Measurements from ENCODE around the gene CFAP107.
"Not testable (repeated sequence)": the region's sequence is repeated elsewhere in the genome, so short reads cannot be mapped to it uniquely, and the experiment has no call there.

The CFAP107 gene

DNA sequence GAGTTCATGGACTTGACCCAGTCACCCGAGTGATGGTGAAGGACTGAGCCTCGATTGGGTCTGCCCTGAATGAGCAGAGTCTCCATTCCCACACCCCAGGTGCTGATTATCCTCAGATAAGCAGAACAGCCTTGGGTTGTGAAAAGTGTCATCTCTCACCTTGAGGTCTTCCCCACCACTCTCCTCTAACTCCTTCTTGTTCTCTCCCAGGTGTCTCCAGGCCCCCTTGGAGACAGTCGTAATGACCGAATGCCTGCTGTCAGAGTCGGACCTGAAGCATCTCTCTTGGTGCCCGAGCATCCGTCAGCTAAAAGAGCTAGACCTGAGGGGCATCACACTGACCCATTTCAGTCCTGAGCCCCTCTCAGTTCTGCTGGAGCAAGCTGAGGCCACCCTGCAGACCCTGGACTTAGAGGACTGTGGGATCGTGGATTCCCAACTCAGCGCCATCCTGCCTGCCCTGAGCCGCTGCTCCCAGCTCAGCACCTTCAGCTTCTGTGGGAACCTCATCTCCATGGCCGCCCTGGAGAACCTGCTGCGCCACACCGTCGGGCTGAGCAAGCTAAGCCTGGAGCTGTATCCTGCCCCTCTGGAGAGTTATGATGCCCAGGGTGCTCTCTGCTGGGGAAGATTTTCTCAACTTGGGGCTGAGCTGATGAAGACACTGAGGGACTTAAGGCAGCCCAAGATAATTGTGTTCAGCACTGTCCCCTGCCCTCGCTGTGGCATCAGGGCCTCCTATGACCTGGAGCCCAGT is 31.0 kb downstream of the CFAP107 start:
- DNase-seq (ENCODE audit: insufficient read length, low spot score) (no peak), FAIRE-seq (no peak)

DNA sequence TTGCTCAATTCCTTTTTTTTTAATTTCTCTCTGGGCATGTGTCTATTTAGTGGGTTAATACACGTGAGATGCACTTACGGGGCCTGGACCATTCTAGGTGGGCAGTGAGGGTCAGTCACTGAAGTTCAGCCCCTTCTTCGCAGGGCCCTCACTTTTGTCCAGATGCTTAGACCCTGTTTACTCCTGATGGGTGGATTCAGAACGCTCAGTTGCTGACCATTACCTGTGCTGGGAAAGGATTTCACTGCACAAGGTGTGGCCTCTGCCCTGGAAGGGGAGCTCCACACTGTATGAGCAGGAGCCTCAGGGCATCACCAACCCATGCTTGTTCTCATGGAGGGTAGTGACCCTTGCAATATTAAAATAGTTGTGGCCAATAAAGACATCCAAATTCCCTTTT is 32.1 kb downstream of the CFAP107 start:
- FAIRE-seq, result no peak
- DNase-seq (ENCODE audit: insufficient read length, low spot score), result no peak

DNA sequence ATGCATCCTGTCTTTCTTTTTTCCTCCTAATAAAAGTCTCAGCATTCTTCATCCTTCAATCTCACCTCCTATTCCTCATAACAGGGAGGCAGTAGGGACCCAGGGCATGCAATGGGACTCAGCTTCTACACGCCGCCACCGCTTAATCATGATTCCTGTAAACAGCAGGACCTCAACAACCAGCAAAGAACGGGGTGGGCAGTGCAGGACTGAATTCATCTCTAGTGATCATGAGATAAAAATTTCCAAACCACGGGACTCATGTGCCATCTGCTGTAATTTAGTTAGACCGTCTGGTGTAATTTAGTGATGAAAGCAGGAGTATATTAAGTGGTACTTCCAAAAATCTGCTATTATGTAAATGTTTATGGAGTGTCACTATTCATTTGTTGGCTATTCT is 32.9 kb downstream of the CFAP107 start:
- DNase-seq (ENCODE audit: insufficient read length, low spot score) (no peak), FAIRE-seq (no peak)

DNA sequence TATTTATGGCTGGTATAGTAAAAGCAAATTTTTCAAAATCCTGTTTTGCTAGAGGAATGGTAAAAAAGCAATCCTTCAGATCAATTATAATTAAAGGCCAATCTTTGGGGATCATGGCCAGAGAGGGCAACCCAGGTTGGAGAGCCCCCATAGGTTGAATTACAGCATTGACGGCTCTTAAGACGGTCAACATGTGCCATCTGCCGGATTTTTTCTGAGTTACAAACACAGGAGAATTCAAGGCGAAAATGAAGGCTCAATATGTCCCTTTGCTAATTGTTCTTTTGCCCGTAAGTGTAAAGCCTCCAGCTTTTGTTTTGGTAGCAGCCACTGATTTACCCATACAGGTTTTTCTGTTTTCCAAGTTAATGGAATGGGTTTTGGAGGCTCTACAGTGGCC is 35.5 kb downstream of the CFAP107 start:
- not testable (repeated sequence) for FAIRE-seq; DNase-seq (ENCODE audit: insufficient read length, low spot score)

DNA sequence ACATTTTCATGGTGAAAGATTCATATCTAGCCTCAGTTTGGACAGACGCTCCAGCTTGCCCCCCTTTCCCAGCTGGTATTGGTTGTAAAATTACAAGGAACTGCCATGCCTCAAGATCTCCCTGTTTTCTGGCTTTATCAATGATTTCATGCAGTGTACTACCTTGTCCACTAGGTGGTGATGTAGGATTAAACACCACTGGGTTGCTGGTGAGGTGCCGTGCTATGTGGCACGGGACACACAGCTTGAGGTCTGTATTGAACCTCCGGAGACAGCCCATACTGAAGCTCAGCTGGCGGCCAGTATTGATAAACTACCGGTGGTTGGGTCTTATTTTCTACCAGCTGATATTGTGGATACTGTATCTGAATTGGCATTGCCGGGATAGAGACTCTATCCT is 37.8 kb downstream of the CFAP107 start:
- FAIRE-seq; DNase-seq (ENCODE audit: insufficient read length, low spot score): not testable (repeated sequence)

DNA sequence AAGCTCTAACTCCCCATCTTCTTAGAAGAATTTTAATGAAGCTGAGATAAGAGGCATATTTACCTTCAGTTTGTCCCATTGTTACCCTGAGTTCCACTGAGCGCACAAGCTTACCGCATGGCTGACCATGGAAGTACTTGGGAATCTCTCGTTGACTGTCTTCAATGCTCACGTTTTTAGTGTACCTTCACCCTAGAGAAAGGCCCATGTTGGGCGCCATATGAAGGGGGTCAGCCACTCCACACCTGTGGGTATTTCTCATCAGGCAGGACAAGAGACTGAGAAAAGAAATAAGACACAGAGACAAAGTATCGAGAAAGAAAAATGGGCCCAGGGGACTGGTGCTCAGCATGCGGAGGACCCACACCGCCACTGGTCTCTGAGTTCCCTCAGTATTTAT is 38.7 kb downstream of the CFAP107 start:
- not testable (repeated sequence) for FAIRE-seq

DNA sequence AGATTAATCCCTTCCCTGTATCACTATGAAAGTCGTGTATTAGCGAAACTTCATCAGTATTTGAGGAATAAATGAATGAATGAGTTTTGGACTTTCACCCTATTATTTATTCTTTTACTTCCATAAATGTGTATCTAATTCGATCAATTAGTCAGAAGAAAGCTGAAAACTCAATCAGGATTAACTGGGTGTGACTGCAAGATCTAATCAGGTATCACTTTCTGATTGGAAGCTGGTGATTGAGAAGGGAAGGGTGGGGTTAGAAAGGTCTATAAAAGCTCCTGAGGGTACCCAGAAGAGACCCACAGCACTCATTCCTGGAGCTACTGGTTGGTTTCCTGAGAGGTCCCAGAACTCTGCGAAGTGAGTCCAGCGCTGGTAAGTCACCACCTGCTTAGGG is 45.1 kb downstream of the CFAP107 start, which contains the start of gene PRAMEF1:
TSS of gene PRAMEF1 (plus strand) at position 301 of the 400 bp plus-strand sequence. CDS start 1,831 bp downstream, outside the sequence.
- FAIRE-seq; DNase-seq (ENCODE audit: insufficient read length, low spot score): not testable (repeated sequence)

More for the DNA sequence above, 38.7 kb downstream of the CFAP107 start:
- DNase-seq (ENCODE audit: insufficient read length, low spot score), result not testable (repeated sequence)

DNA sequence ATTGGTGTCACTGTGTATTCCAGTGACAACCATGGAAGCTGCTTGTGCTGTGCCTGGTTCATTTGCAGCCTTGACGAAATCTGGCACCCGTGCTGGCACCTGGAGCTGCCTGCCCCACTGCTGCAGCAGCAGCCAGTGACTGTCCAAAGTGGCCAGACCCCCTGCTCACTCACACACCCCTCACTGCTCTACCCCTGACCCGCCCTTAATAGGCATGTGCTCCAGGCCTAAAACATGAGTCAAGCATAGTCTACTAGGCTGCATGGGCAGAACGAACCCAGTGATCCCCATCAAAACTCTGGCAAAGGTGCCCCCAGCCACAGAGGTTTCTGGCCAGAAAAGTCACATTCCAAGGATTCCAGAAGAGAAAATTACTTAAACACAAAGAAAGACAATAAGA is 52.9 kb downstream of the CFAP107 start:
- DNase-seq (ENCODE audit: insufficient read length, low spot score) (no peak), FAIRE-seq (no peak)

DNA sequence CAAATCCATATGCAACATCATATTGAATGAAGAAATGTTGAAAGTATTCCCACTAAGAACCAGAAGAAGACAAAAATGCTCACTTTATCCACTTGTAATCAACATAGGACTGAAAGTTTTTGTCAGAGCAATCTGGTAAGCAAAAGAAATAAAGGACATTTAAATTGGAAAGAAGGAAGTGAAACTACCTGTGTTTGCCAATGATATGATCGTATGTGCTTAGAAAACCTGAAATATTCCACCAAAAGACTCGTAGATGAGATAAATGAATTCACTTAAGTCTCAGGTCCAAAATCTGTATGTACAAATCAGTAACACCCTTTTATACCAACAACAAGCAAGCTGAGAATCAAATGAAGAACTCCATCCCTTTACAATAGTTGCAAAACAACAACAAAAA is 53.7 kb downstream of the CFAP107 start:
- FAIRE-seq, result no peak

DNA sequence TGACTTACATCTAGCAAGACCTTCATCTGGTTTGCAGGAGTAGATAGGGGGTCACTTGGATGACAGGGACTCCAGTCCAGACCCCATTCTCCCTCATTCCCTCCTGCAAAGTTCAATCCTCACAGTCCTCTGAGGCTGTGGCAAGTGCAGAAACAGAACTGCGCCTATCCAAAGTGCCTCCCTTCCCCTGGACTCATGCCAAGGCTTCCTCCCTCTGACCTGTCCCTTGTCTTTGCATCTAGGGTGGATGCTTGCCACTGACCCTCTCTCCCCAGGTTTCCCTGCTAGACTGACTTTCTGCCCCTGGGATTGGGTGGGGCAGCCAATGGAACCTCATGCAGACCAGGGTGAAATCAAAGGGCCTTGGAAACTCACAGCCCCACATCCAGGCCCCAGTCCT is 63.9 kb downstream of the CFAP107 start:
- no peak for FAIRE-seq
- DNase-seq (ENCODE audit: insufficient read length, low spot score), result no peak

More for the DNA sequence above, 53.7 kb downstream of the CFAP107 start:
- DNase-seq (ENCODE audit: insufficient read length, low spot score), result no peak

DNA sequence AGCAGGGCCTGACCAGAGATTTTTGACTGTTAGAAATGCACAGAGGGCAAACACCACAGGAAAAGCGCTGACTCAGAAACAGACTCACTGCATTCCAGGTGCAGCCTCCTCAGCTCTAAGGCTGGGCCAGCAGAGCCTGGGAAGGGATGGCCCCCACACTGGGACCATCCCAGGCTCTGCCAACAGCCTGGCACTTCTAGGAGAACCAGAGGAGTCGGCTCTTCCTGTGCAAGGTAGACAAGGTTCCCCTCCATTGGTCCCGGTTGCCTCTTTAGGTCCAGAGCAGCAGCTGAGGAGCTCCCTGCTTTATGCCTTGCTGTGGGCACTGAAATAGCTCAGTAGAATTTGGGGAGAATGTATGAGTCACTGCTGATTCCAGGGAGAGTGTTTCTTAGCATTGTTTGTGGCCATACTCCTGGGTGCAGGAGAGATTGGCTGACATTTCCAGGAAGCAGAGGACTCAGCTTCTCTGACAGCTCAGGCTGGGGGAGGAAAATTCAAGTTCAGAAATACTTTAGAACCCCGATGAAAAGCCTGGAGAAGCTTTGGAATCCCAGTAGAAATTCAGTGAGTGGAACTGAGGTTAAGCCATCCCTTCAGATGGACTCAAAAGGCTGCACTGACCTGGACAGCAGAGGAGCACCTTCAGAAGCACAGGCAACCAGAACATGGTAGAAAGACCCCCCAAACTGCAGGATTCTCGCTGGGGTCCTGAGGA is 64.8 kb downstream of the CFAP107 start:
- no peak for FAIRE-seq
- DNase-seq (ENCODE audit: insufficient read length, low spot score), result no peak

DNA sequence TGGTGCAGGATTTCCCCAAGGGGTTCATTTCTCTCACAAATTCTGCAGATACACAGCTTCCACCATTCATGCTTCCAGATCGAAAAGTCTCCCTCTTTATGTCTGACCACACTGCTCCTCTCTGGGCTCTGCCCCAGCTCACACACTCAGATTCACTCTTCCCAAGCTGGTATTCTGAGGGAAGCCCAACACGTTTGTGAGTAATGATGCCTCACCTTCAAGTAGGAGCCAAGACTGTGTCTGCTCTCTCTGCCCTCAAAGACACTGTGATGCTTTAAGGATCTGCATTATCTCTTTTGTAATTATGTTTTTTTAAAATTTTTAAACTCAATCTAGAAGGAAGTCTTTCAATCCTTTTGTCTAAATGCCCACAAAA is 65.4 kb downstream of the CFAP107 start:
- no peak for FAIRE-seq
- DNase-seq (ENCODE audit: insufficient read length, low spot score), result no peak

Data from GM19239 (cell line).